MCF 10A (cell line): ENCODE measurements around the gene TSSK2. TPM values are rescaled to one million over a fixed set of nuclear protein-coding genes. Genes with fewer than 3 reads are reported as not detected.

Experiments
- BruUV-seq: library from RNA; stranded (reverse); fragments of 400-500 nt; replicated peaks from 2 replicates; lab custom pipeline; 2021; lab: Mats Ljungman, UMichigan
- CTCF ChIA-PET: fragments of 300-600 bp; sonication (Branson Sonifier 250); formaldehyde crosslinking; extraction: SDS; loops from one replicate; lab custom pipeline; 2021; ENCODE audit warnings: antibody characterized with exemption, inconsistent platforms; lab: Yijun Ruan, JAX
- POLR2A ChIA-PET: fragments of 300-600, 350-650 bp; sonication (Branson Sonifier 250); formaldehyde crosslinking; extraction: SDS; loops from one replicate; lab custom pipeline; 2020; ENCODE audit warnings: antibody characterized with exemption, inconsistent platforms; lab: Yijun Ruan, JAX
- DNase-seq: peaks from one replicate; pipeline ENCODE4 v3.0.0-alpha.2; 2018; ENCODE audit not compliant: unreplicated experiment
- H3K27ac Mint-ChIP-seq: one replicate; pipeline ENCODE4 v1.8.0; 2022; ENCODE audit warnings: mild to moderate bottlenecking, low read depth, mixed read lengths; ENCODE audit not compliant: unreplicated experiment
- H3K27me3 Mint-ChIP-seq: one replicate; pipeline ENCODE4 v1.8.0; 2022; ENCODE audit warnings: mixed read lengths; ENCODE audit not compliant: insufficient read depth, unreplicated experiment
- H3K36me3 Mint-ChIP-seq: one replicate; pipeline ENCODE4 v1.8.0; 2022; ENCODE audit warnings: mild to moderate bottlenecking, moderate library complexity, mixed read lengths; ENCODE audit not compliant: insufficient read depth, unreplicated experiment
- H3K4me1 Mint-ChIP-seq: one replicate; pipeline ENCODE4 v1.8.0; 2022; ENCODE audit warnings: mixed read lengths; ENCODE audit not compliant: insufficient read depth, unreplicated experiment
- H3K4me3 Mint-ChIP-seq: one replicate; pipeline ENCODE4 v1.8.0; 2022; ENCODE audit warnings: mild to moderate bottlenecking, moderate library complexity, mixed read lengths; ENCODE audit not compliant: unreplicated experiment
- H3K9me3 Mint-ChIP-seq: one replicate; pipeline ENCODE4 v1.8.0; 2022; ENCODE audit warnings: mixed read lengths; ENCODE audit not compliant: unreplicated experiment
- CTCF ChIP-seq: fragments of 200-600 bp; IDR thresholded peaks from one replicate; pipeline ENCODE4 v1.8.0; 2022; ENCODE audit warnings: antibody characterized with exemption, mild to moderate bottlenecking; ENCODE audit not compliant: unreplicated experiment
- intact Hi-C: fragments of 100-400 bp; cut with micrococcal nuclease; formaldehyde crosslinking; loops from 2 replicates; pipeline ENCODE4 v1.14.1; 2022
- total RNA-seq: library from RNA; stranded (reverse); gene quantifications from 2 replicates; pipeline ENCODE4 v1.2.3, GENCODE V29; 2022

The TSSK2 gene
- total RNA-seq, 1 experiment from 2014 or later, result not detected

- Mint-ChIP-seq H3K27ac (peak overlapping the region; percentile 31), H3K27me3 (no peaks in the 10 kb centered on the region), H3K9me3 (no peaks in the 10 kb centered on the region), H3K4me3 (peak overlapping the region; percentile 75), H3K4me1 (peaks cover 31% of the 10 kb centered on the region), H3K36me3 (peaks cover 19% of the 10 kb centered on the region)
- ChIA-PET CTCF (interaction anchor here (0.6 kb wide), 1 partner anchor 105 kb away, joined by 3 read pairs; no protein-coding TSS in a partner anchor), POLR2A (interaction anchor here (0.7 to 3.3 kb wide), 6 partner anchors 33 to 1740 kb away, joined by 3 to 30 read pairs (median 4); partner anchors contain the start of genes CDC45, DGCR2, ESS2 and HIRA)
- intact Hi-C loops, result loop anchor here (2.0 to 5.0 kb wide), 3 partner anchors 113 to 453 kb away; partner anchors contain the start of genes C22orf39 and CLTCL1
- no peak for TF ChIP-seq CTCF
- BruUV-seq, result no TSS peak
- DNase-seq, result peak; percentile 15
Observed at GRCh38 chr22:19177164-19178064, 46.3 kb downstream of the TSSK2 start.

GRCh38 chr22:19178065-19178656 is 47.1 kb downstream of the TSSK2 start:
- intact Hi-C loops, result loop anchor here (2.0 to 5.0 kb wide), 3 partner anchors 113 to 453 kb away; partner anchors contain the start of genes C22orf39 and CLTCL1
- no TSS peak for BruUV-seq
- Mint-ChIP-seq H3K4me1 (peaks cover 24% of the 10 kb centered on the region), H3K36me3 (peaks cover 19% of the 10 kb centered on the region), H3K27ac (peak overlapping the region; percentile 31), H3K27me3 (no peaks in the 10 kb centered on the region), H3K4me3 (peak overlapping the region; percentile 75), H3K9me3 (no peaks in the 10 kb centered on the region)
- CTCF ChIA-PET, result interaction anchor here (0.6 to 2.2 kb wide), 5 partner anchors 29 to 187 kb away, joined by 3 to 5 read pairs (median 4); partner anchors contain the start of gene ESS2
- POLR2A ChIA-PET, result interaction anchor here (0.5 to 3.3 kb wide), 20 partner anchors 9 to 1739 kb away, joined by 3 to 30 read pairs (median 4); partner anchors contain the start of genes C22orf39, CDC45, CLTCL1 and DGCR2
- DNase-seq, result peak; percentile 41
- no peak for TF ChIP-seq CTCF

GRCh38 chr22:19178657-19179496 is 47.8 kb downstream of the TSSK2 start, which contains the start of gene SLC25A1:
Gene SLC25A1, minus strand, starts transcription at chr22:19178736. Its CDS starts 63 bp downstream, at chr22:19178673.
- H3K27ac Mint-ChIP-seq, result peak within 1 kb of the TSS; percentile 31
- no peak for TF ChIP-seq CTCF
- intact Hi-C loops, result loop anchor here (1.0 to 5.0 kb wide), 4 partner anchors 112 to 452 kb away; partner anchors contain the start of genes C22orf39, CLTCL1 and HIRA
- peak within 1 kb of the TSS; percentile 75 for H3K4me3 Mint-ChIP-seq
- POLR2A ChIA-PET, result interaction anchor here (0.5 to 3.3 kb wide), 21 partner anchors 9 to 1707 kb away, joined by 3 to 30 read pairs (median 4); partner anchors contain the start of genes C22orf39, CDC45, CLTCL1 and DGCR2
- no peaks in the 10 kb centered on the region for H3K9me3 Mint-ChIP-seq
- peaks cover 19% of the 10 kb centered on the region for H3K36me3 Mint-ChIP-seq
- peak; percentile 90 for DNase-seq
- H3K4me1 Mint-ChIP-seq, result peaks cover 18% of the 10 kb centered on the region
- CTCF ChIA-PET, result interaction anchor here (0.6 to 2.2 kb wide), 16 partner anchors 17 to 1469 kb away, joined by 3 to 6 read pairs (median 4); partner anchors contain the start of gene ESS2
- H3K27me3 Mint-ChIP-seq, result no peaks in the 10 kb centered on the region
- no TSS peak for BruUV-seq
